Lower lobe of right lung (tissue), 2 donors: Measurements from ENCODE around the gene TMIE. TPM values are rescaled to one million over a fixed set of nuclear protein-coding genes. Genes with fewer than 3 reads are reported as not detected.
"Not testable (repeated sequence)": the region's sequence is repeated elsewhere in the genome, so short reads cannot be mapped to it uniquely, and the experiment has no call there.

Source experiments
- ATAC-seq, 2 donors: fragments of 200-7000 bp; cut with Tn5 transposase; one replicate each; pipeline ENCODE4 v1.9.1; 2020 to 2022; ENCODE audit warnings: mild to moderate bottlenecking in 2 of 2, moderate library complexity in 2 of 2
- DNase-seq: peaks from one replicate; pipeline ENCODE4 v3.0.0-alpha.2; 2020
- H3K27ac ChIP-seq: fragments of 200-600 bp; one replicate; pipeline ENCODE4 v1.8.0; 2022
- H3K27me3 ChIP-seq: fragments of 200-600 bp; one replicate; pipeline ENCODE4 v1.8.0; 2022; ENCODE audit warnings: low read depth
- H3K36me3 ChIP-seq: fragments of 200-600 bp; one replicate; pipeline ENCODE4 v1.8.0; 2022; ENCODE audit warnings: mild to moderate bottlenecking
- H3K4me1 ChIP-seq: fragments of 200-600 bp; one replicate; pipeline ENCODE4 v1.8.0; 2022
- H3K4me3 ChIP-seq: fragments of 200-600 bp; one replicate; pipeline ENCODE4 v1.8.0; 2022; ENCODE audit warnings: mild to moderate bottlenecking
- H3K9me3 ChIP-seq: fragments of 200-600 bp; one replicate; pipeline ENCODE4 v1.8.0; 2022
- CTCF ChIP-seq: fragments of 200-600 bp; IDR thresholded peaks from one replicate; pipeline ENCODE4 v1.8.0; 2022; ENCODE audit warnings: antibody characterized with exemption, mild to moderate bottlenecking
- intact Hi-C: fragments of 100-400 bp; cut with DNase I; formaldehyde crosslinking; loops from one replicate; pipeline ENCODE4 v1.11.0; 2022
- total RNA-seq: library from RNA; stranded (reverse); fragmentation: NEBNext Ultra II Directional; extraction: Animal tissue kit (Norgen Biotek cat#: 25700); gene quantifications from one replicate; pipeline ENCODE4 v1.2.1, GENCODE V29; 2021
- donor health status: DM: no; HTN: yes; CAD: no; lungs with severe emphysema.

TMIE gene
- total RNA-seq, 1 donor from 2014 or later: 1.0 TPM

- ATAC-seq (no peak), DNase-seq (no peak)
- intact Hi-C loops: loop anchor here (10.0 kb wide), 1 partner anchor 194 kb away; no protein-coding TSS in a partner anchor
- H3K27ac ChIP-seq: peak overlapping the region; percentile 41
- peaks cover 20% of the 10 kb centered on the region for H3K27me3 ChIP-seq
- H3K4me3 ChIP-seq: peak overlapping the region; percentile 41
- no peaks in the 10 kb centered on the region for H3K36me3 ChIP-seq
- no peak for TF ChIP-seq CTCF
- H3K9me3 ChIP-seq: no peaks in the 10 kb centered on the region
- peaks cover 42% of the 10 kb centered on the region for H3K4me1 ChIP-seq
Observed at GRCh38 chr3:46700772-46701171, 420 bp upstream of the TMIE start.

- DNase-seq: peak; percentile 32
- Histone ChIP-seq H3K36me3 (no peaks in the 10 kb centered on the region), H3K9me3 (no peaks in the 10 kb centered on the region), H3K27ac (no peak overlapping the region), H3K4me1 (peaks cover 28% of the 10 kb centered on the region), H3K27me3 (peaks cover 20% of the 10 kb centered on the region), H3K4me3 (no peak overlapping the region)
- intact Hi-C loops: loop anchor here (10.0 kb wide), 1 partner anchor 192 kb away; no protein-coding TSS in a partner anchor
- no peak for TF ChIP-seq CTCF
- ATAC-seq: no peak
Observed at GRCh38 chr3:46702246-46703012, 1.2 kb downstream of the TMIE start.

GRCh38 chr3:46703013-46703520, 1.9 kb downstream of the TMIE start:
- peak; percentile 27 for DNase-seq
- H3K4me1 ChIP-seq: peaks cover 28% of the 10 kb centered on the region
- no peak for TF ChIP-seq CTCF
- H3K27ac ChIP-seq: no peak overlapping the region
- intact Hi-C loops: loop anchor here (10.0 kb wide), 1 partner anchor 192 kb away; no protein-coding TSS in a partner anchor
- H3K27me3 ChIP-seq: peaks cover 20% of the 10 kb centered on the region
- no peaks in the 10 kb centered on the region for H3K9me3 ChIP-seq
- no peak overlapping the region for H3K4me3 ChIP-seq
- ATAC-seq: no peak
- no peaks in the 10 kb centered on the region for H3K36me3 ChIP-seq

GRCh38 chr3:46704346-46704745, 3.2 kb downstream of the TMIE start:
- Histone ChIP-seq H3K4me1 (peaks cover 24% of the 10 kb centered on the region), H3K27me3 (peaks cover 20% of the 10 kb centered on the region)
- DNase-seq: peak; percentile 17
- not testable (repeated sequence) for ATAC-seq, H3K9me3 ChIP-seq, H3K4me3 ChIP-seq, H3K36me3 ChIP-seq, H3K27ac ChIP-seq
- intact Hi-C loops: loop anchor here (10.0 kb wide), 1 partner anchor 190 kb away; no protein-coding TSS in a partner anchor

GRCh38 chr3:46705022-46705530, 3.9 kb downstream of the TMIE start:
- intact Hi-C loops: loop anchor here (10.0 kb wide), 1 partner anchor 190 kb away; no protein-coding TSS in a partner anchor
- H3K27ac ChIP-seq: no peak overlapping the region
- peaks cover 17% of the 10 kb centered on the region for H3K4me1 ChIP-seq
- no peak overlapping the region for H3K4me3 ChIP-seq
- TF ChIP-seq CTCF: peak; percentile 98
- peaks cover 20% of the 10 kb centered on the region for H3K27me3 ChIP-seq
- no peaks in the 10 kb centered on the region for H3K9me3 ChIP-seq
- peak; percentile 84 to 89 for ATAC-seq
- DNase-seq: peak; percentile 79
- no peaks in the 10 kb centered on the region for H3K36me3 ChIP-seq
